Hematopoietic multipotent progenitor cell treated with erythropoietin and hydrocortisone succinate and interleukin-3 and kit ligand, for 4 days (in vitro differentiated cells): ENCODE data around the gene PARP16.
A peak's percentile ranks its signal among the peaks of the same experiment; 100 is the strongest.

Experiments used
- DNase-seq: peaks from one replicate; pipeline ENCODE4 v3.0.0-alpha.2; 2015

Gene PARP16

DNA sequence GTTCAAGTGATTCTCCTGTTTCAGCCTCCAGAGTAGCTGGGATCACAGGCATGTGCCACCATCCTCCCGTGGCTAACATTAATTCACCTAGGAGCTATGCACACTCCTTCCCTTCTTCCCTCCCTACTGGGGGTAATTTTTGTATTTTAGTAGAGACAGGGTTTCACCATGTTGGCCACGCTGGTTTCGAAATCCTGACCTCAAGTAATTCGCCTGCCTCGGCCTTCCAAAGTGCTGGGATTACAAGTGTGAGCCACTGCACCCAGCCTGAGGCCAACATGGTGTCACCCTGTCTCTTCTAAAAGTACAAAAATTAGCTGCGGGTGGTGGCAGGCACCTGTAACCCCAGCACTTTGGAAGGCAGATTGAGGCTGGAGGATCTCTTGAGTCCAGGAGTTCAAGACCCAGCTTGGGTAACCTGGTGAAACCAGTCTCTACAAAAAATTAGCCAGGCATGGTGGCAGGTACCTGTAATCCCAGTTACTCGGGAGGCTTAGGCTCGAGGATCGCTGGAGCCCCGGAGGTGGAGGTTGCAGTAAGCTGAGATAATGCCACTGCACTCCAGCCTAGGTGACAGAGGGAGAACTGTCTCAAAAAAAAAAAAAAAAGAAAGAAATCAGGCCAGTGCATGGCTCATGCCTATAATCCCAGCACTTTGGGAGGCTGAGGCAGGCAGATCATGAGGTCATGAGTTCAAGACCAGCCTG, 23.9 kb upstream of the PARP16 start:
- DNase-seq, result peak; percentile 58

DNA sequence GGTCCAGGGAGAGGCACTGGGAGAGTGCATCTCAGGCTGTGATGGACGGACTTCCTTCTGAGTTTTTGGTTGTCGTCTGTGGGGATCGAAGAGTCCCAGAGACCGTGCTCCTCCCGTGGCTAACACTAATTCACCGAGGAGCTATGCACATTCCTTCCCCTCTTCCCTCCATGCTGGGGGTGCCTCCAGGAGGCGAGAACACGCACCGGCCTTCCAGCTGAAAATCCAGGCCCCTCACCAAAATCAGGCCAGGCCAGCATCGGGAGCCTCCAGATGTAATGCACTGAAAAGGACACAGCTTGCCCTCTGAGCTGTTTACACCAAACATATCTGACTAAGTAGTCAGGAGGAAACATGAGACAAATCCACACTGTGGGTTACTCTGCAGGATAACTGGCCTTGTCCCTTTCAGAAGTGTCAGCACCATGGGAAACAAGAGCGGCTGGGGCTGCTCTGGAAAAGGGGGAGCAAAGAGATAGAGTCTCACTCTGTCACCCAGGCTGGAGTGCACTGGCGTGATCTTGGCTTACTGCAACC, 23.3 kb upstream of the PARP16 start:
- DNase-seq, result no peak

DNA sequence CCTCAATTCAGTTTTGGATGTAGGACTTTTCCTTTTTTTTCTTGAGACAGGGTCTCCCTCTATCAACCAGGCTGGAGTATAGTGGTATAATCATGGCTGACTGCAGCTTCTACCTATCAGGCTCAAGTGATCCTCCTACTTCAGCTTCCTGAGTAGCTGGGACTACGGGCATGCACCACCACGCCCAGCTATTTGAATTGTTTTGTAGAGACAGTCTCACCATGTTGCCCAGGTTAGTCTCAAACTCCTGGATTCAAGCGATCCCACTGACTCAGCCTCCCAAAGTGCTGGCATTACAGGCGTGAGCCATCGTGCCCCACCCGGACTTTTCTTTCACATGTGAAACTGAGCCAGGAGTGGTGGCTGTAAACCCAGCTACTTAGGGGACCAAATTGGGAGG, 21.3 kb upstream of the PARP16 start:
- DNase-seq, result no peak

DNA sequence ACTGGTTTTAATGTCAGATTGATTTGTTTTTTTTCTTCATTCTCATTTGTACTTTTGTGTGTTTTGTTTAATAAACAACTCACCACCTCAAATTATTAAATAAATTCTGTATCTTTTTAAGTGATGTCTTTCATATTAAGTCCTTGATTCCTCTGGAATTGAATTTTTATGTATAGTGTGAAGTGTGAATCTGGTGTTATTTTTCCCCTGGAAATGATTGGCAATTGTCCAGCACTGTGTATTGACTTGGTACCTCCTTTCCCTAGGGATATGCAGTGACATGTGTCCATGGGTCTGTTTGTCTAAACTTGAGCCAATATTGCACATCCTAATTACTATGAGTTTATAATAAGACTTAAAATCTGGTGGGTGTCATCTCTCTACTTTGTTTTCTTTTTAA, 19.9 kb upstream of the PARP16 start:
- no peak for DNase-seq

DNA sequence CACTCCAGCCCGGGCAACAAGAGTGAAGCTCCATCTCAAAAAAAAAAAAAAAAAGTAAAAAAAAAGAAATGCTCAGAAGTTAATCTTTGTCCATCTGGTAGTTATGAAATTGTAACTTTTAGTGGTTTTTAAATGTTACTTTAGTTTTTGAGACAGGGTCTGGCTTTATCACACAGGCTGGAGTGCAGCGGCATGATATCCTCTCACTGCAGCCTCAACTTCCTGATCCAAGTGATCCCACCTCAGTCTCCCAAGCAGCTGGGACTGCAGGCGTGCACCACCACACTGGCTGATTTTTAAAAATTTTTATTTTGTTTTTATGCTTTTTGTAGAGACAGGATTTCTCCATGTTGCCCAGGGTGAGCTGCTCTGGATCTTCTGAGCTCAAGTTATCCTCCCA, 19.1 kb upstream of the PARP16 start:
- peak; percentile 46 for DNase-seq

DNA sequence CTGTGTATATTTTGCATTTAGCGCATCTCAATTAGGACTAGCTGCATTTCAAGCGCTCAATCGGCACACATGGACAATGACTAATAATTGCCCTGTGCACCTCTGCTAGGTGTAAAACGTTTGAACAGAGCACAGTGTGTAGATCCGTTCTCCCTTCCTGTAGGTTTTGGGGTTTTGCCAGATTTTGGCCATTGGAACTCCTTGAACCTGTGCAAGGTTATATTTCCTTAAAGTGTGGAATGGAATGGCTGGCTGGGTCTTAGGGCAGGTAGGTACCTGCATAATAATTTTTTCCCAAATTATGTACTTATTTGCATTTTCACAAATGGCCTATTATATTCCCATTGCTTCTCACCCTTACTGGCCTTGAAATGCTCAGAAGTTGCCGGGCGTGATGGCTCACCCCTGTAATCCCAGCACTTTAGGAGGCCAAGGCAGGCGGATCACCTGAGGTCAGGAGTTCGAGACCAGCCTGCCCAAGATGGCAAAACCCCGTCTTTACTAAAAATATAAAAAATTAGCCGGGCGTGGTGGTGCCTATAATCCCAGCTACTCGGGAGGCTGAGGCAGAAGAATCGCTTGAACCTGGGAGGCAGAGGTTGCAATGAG, 18.6 kb upstream of the PARP16 start:
- no peak for DNase-seq

DNA sequence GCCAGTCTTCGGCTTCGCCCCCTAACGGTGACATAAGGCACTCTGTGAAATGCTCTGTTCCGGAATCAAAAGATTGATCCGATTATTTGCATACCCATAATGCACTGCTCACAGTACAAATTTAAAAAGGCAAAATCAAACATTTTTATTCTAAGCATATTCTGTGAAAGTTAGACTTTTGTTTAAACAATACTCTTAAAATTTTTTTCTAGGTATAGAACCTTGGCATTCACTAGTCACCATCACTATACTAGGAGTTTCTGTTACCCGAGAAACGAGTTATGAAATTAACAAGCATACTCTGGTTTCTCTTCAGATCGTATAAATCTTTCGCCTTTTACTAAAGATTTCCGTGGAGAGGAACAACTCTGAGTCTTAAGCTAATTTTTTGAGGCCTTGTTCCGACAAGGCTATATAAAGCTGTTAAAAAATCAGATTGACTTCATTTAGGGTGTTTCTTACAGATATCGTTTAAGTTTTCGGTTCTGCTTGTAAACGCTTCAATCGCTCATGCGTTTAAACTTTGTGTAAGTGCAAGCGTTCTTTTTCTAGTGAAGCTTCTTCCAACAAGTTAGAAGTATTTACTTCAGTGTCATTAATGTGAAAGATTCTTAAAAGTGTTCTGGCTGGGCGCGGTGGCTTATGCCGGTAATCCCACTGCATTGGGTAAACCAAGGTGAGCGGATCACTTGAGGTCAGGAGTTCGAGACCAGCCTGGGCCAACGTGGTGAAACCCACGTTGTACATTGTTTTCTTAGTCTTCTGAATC, 17.9 kb upstream of the PARP16 start, which contains the start of gene RNU5B-1:
TSS of gene RNU5B-1 (plus strand) at position 297 of the 769 bp plus-strand sequence.
- DNase-seq, result peak; percentile 97

DNA sequence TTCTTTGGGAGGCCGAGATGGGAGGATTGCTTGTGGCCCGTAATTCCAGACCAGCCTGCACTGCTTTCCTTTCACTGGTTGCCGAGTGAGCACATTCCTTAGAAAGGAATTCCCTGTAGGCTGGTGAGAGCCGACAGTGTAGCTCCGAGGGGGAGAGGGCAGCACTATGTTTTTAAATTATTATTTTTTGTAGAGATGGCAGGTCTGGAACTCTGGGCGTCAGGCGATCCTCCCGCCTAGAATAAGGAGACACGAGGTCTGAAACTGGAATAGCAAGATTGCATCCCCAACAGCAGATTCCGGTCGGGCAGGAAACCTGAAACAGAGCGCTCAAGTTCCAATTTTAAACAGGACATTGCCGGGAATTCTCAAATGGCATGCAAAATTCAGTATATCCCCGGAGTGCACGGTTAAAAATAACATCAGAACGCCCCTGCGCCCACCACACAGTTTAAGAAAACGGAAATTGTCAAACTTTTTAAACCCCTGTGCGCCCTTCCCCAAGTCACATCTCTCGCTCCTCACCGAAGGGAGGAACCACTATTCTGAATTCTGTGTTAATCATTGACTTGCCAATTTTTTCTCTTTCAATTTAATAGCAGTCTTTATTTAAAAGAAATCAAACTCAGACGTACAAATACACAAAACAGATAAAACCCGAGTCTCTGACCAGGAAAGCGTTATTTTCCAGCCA, 17.2 kb upstream of the PARP16 start:
- DNase-seq, result peak; percentile 75

DNA sequence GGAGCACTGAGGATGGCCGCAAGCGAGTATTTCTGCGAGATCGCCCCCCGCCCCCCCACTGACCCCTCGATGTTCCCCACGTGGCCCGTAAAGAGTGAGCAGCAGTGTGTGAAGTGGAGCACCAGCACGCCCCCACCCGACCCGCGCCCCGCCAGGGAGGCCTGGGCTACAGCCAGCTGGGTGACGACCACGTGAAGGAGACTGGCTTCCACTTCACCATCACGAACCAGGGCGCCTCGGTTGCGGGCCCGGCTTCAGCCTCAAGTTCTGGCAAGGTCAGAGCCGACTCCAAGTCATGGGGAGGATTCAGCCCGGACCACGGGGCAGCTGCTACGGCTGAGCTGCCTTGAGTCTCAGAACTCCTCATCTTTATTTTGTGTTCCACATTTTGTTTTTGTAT, 15.4 kb upstream of the PARP16 start:
- no peak for DNase-seq

DNA sequence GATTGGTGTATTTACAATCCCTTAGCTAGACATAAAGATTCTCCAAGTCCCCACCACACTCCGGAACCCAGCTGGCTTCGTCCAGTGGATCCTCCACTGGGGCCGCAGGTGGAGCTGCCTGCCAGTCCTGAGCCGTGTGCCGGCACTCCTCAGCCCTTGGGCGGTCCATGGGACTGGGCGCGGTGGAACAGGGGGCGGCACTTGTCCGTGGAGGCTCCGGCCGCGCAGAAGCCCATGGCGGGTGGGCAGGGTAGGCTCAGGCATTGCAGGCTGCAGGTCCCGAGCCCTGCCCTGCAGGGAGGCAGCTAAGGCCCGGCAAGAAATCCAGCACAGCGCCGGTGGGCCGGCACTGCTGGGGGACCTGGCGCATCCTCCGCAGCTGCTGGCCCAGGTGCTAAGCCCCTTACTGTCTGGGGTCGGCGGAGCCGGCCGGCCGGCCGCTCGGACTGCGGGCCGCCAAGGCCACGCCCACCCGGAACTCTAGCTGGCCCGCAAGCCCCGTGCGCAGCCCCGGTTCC, 14.3 kb upstream of the PARP16 start:
- DNase-seq, result no peak

DNA sequence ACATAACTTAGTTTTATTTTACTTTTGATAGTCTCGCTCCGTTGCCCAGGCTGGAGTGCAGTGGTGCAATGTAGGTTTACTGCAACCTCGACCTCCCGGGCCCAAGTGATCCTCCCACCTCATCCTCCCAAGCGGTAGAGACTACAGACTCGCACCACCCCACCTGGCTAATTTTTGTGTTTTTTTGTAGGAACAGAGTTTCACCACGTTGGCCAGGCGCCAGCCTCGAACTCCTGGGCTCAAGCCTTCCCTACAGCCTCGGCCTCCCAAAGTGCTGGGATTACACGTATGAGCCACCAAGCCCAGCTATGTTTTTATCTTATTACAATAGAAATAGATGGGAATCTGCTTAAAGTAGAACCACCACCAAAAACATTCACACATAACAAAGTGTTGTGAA, 12.0 kb upstream of the PARP16 start:
- DNase-seq, result no peak

DNA sequence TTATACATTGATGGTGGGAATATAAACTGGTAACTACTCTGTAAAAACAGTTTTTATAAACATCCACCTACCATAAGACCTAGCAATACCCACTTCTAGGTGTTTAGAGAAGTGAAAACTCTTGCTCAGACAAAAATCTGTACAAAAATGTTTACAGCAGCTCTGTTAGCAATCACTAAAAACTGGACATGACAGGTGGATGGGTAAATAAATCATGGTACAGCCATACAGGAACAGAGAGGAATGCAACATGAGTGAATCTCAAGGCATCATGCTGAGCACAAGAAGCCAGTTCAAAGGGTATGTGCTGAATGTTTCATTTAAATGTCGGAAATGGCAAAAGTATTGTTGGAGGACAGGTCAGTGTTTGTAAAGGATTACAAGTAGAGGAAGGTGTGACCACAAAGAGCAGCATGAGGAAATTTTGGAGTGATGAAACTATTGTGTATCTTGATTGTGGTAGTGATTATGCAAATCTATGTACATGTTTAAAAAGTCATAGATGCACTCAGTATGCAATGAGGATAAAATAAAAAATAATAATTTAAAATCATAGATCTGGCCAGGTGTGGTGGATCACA, 6.3 kb upstream of the PARP16 start:
- DNase-seq, result peak; percentile 55

DNA sequence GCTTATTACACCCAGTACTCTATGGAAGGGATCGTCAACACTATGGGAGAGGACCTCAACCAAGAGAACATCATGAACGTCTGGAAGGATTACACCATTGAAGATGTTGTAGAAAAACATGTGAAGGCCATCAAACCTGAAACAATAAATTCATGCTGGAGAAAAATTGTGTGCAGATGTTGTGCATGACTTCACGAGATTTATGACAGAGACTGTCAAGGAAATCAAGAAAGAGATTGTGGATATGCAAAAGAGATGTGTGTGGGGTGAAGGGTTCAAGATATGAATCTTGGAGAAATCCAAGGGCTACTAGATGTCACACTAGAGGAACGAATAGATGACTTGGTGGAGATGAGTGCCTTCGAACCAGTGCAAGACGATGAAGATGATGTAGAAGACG, 3.5 kb upstream of the PARP16 start:
- no peak for DNase-seq

DNA sequence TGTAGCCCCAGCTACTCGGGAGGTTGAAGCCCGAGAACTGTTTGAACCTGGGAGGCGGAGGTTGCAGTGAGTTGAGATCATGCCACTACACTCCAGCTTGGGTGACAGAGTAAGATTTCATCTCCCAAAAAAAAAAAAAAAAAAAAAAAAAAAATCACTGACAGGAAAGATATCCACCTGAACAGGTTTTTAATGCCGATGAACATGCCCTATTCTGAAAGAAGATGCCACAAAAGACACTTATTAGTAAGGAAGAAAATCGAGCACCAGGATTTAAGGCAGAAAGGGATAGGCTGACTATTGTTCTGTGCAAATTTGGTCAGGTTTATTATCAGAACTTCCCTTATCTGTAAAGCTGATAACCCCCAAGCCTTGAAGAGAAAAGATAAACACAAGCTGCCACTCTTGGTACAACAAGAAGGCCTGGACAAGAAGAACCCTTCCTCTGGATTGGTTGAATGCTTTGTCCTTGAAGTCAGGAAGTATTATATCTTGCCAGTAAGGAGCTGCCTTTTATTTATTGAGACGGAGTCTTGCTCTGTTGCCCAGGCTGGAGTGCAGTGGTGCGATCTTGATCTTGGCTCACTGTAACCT, 2.7 kb upstream of the PARP16 start:
- DNase-seq, result peak; percentile 73

DNA sequence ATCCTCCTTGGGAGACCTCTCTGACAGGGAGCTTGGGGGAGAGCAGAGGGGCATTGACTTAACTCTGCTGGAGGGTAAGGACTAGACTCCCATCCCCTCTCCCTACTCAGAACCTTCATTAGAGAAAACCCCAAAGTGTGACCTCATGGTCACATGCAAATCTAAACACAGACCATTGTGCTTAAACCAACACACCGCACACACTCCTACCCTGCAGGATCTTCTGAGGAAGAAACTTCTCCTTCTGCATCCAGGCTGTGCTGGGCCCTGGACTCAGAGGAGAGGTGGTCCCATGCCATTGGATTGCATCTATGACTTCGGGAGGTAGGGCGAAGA, 805 bp upstream of the PARP16 start:
- peak; percentile 47 for DNase-seq

DNA sequence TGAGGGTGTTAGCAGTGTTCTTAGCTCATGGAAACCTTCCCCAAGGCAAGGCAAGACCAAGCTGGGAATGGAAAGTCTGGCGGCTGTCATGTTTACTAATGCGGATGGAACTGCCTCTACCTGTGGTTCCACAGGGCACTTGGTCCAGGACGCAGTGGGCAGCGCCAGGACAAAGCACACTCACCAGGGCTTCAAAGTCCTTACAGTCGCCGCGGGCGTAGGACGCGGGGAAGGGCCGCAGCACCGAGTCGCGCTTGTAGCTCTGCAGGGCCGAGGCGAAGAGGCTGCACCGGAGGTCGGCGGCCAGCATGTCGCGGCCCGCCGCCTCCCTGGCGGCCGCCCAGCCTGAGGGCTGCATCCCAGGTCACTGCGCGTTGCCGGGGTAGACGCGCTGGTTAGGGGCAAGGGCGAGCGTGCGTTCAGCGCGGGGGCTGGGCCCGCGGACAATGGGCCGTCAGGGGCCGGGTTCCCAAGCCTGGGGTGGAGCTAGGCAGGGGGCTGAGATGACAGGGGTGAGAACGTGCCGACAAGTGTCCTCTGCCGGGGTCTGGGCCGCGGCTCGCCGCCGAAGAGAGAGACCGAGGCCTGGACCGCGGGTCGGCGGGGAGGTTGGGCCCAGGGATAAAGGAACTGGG, 497 bp downstream of the PARP16 start:
- peak; percentile 56 for DNase-seq

DNA sequence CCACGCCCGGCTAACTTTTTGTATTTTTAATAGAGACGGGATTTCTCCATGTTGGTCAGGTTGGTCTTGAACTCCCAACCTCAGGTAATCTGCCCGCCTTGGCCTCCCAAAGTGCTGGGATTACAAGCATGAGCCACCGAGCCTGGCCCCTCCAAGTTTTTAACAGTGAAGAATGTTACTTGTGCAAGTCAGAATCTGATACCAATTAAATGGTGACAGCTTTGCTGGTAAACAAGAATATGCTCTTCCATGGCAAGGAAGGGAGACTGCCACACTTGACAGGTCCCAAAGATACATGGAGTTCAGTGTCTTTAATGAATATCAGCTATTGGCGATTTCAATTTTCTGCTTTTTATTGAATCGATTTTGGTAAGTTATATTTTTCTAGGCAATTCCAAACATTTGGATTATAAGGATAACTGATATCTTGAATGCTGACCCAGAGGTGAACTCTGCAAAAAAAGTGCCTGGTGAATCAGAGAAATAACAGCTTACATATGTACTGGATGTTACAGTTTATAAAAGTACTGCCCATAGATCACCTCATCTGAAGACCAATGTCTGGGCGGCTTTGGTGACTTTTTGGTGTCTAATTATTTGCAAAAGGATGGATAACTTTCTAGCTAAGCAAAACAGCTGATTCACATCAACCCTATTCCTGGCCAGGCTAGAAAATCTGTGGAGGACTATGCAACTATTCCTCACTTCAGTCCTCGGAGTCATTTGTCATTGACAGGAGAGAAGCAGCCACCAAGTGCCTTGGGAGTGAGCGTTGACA, 1.2 kb downstream of the PARP16 start:
- no peak for DNase-seq

DNA sequence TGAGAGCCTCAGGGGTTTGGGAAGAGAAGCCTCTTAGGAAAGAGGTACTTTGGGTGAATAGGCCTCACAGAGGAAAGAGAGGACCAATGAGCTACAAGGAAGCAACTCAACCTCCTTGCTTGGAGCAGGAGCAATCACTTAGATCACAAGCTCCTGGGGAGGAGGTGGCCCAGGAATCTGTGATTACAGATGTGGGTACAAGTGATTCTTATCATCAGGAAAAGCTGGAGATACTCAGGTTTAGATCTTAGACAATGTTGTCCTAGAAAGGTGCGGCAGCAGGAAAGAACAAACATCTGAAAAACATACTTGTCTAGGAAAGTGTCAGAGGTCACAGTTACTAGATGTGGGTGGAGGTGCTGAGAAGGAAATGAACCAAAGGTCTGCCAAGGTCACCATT, 8.2 kb downstream of the PARP16 start:
- no peak for DNase-seq

DNA sequence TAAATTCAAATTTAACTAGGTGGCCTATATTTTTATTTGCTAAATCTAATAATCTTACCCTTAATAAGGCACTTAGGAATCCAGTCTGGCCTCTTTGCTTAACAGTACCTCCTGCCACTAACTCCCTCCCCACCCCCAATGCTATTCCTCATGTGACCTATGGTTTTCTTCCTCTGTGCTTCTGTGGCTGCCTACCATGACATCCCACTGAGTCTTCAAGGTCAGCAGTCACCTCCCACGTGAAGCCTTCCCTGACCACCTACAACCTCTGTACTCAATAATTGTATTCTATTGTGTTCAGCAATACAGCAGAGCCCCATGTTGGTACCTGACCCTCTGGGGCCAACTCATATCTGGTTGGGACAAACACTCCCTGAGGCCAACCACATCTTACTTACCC, 9.7 kb downstream of the PARP16 start:
- DNase-seq, result no peak

DNA sequence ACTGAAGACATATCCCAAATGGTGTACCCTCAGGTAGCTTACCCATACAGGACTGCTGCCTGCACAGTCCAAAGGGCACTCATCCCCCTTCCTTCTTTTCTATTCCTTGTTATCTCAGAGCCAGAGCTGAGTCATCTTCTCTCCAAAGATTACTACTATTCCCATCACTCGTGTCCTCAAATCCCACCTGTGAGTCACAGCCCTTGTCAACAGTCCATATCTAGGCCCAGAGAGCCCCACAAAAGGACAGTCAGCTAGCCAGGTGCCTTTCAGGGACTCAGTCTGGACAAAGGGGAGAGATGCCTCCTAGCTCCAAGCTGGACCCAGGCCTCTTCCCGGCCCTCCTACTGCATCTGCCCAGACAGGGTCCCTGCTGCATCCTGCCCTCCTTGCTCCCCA, 11.0 kb downstream of the PARP16 start:
- DNase-seq, result no peak
